GM08714 (cell line): ENCODE measurements around the gene INHBE.
"Not testable (repeated sequence)": the region's sequence is repeated elsewhere in the genome, so short reads cannot be mapped to it uniquely, and the experiment has no call there.

Experiments used
- H3K4me3 ChIP-seq: fragments of 200-500 bp; sonication (Bioruptor generic); 2 replicates; pipeline ENCODE4 v1.5.1; 2014; ENCODE audit warnings: mild to moderate bottlenecking, low read length, inconsistent platforms
- ZNF274 ChIP-seq: IDR thresholded peaks from 2 replicates; pipeline ENCODE4 v1.6.1; 2012; ENCODE audit warnings: mild to moderate bottlenecking, low read depth, low read length

Gene INHBE, protein sequence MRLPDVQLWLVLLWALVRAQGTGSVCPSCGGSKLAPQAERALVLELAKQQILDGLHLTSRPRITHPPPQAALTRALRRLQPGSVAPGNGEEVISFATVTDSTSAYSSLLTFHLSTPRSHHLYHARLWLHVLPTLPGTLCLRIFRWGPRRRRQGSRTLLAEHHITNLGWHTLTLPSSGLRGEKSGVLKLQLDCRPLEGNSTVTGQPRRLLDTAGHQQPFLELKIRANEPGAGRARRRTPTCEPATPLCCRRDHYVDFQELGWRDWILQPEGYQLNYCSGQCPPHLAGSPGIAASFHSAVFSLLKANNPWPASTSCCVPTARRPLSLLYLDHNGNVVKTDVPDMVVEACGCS

DNA sequence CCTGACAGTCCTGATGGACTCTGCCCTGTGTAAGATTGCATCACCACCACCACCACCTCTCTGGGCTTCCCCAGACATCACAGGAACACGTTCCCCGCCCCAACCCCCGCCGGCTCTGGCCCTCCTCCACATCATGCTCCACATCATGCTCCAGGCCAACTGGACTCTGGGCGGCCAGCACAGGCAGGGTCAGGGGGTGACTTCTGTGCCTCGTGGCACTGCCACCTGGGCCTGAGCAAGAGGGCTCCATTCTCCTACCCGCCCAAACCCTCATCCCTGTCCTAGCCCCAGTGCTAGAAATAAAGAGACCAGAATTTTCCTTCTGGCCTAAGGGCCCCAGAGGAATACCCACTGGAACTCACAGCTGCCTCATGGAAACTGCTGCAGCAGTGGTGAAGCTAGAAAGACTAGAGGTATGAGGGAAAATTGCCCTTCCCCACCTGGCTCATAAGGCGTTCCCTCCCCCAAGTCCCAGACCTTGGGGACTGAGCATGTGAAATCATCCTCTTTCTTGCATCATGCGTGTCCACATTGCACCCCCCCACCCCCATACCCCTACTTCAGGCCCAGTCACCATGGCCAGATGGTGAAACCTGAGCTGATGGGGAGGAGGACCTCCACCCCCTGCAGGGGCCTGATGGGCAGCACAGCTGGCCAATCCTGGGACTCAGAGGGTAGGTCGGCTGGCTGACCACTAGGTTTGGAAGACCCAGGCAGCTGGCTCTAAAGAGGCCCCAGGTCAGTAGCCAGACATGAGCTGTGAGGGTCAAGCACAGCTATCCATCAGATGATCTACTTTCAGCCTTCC, at the start of gene INHBE:
Gene INHBE (plus strand): TSS at position 742 of the 808 bp plus-strand sequence. CDS start 230 bp downstream, outside the sequence.
- no peak for TF ChIP-seq ZNF274
- no peak within 1 kb of the TSS for H3K4me3 ChIP-seq

- TF ChIP-seq ZNF274 = no peak
- no peak overlapping the region for H3K4me3 ChIP-seq
These were observed 44.6 kb upstream of the INHBE start for GRCh38 chr12:57410534-57410933.

DNA sequence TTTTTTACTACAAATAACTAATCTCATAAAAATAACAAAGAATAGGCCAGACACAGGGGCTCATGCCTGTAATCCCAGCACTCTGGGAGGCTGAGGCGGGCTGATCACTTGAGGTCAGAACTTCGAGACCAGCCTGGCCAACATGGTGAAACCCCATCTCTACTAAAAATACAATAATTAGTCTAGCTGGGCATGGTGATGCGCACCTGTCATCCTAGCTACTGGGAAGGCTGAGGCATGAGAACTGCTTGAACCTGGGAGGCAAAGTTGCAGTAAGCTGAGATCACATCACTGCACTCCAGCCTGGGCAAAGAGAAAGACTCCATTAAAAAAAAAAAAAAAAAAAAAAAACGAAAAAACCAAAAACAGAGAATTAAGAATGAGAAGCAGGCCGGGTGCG, 40.9 kb upstream of the INHBE start:
- H3K4me3 ChIP-seq = not testable (repeated sequence)

DNA sequence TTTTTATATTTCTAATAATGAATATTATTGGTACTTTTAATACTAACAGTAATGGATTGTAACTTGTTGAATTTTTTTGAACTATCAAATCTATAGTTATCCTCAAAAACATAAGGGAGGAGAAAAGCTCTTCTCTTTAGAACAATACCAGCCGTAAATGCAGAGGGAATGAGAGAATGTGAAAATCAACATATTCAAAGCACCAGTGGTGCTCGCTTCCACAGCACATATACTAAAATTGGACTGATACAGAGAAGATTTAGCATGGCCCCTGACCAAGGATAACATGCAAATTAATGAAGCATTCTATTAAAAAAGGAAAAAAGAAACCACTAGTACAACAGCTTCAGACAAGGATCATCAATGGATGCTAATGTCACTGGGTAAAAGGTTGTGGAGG, 40.0 kb upstream of the INHBE start:
- no peak for TF ChIP-seq ZNF274
- no peak overlapping the region for H3K4me3 ChIP-seq

DNA sequence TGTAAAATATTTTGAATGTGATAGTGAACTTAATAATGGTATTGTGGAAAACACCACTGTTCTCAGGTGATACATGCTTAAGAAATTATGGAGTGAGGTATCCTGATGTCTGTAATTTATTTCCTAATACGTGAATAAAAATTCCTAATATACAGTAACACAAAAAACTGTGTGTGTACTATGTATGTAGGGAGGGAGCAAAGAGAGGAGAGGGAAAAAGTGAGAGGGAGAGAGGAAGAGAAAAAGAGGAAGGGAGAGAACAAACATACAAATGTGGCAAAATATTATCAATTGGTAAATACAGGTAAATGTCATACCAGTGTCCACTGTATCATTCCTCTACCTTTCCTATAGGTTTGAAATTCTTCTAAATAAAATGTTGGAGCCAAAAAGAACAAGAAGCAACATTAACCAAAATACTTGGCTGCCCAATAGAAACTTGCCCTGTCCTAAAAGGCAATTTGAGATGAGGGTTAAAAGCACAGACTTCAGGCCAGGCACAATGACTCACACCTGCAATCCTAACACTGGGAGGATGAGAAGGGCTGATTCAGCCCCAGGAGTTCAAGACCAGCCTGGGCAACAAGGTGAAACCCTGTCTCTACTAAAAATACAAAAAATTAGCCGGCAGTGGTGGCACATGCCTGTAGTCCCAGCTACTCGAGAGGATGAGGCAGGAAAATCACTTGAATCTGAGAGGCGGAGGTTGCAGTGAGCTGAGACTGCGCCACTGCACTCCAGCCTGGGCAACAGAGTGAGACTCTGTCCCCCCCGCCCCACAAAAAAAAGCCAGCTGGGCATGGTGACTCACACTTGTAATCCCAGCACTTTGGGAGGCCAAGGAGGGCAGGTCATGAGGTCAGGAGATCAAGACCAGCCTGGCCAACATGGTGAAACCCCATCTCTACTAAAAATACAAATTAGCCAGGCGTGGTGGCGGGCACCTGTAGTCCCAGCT, 38.8 kb upstream of the INHBE start:
- no peak overlapping the region for H3K4me3 ChIP-seq
- no peak for TF ChIP-seq ZNF274

DNA sequence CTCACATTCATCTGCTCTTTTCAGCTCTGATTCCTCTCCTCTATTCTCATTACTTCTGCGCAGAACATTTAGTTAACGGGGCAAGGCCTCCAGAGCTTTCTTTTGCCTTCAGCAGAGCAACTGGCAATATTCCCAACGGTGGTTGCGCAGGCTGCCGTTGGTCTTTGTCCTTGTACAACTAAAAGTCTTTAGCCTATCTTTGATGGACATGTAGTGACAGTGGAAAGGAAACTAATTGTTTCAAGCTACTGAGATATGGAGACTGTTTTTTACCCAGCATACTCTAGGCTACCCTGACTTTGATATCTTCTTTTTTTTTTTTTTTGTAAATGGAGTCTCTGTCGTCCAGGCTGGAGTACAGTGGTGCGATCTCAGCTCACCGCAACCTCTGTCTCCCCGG, 36.9 kb upstream of the INHBE start:
- no peak for TF ChIP-seq ZNF274
- H3K4me3 ChIP-seq = no peak overlapping the region

DNA sequence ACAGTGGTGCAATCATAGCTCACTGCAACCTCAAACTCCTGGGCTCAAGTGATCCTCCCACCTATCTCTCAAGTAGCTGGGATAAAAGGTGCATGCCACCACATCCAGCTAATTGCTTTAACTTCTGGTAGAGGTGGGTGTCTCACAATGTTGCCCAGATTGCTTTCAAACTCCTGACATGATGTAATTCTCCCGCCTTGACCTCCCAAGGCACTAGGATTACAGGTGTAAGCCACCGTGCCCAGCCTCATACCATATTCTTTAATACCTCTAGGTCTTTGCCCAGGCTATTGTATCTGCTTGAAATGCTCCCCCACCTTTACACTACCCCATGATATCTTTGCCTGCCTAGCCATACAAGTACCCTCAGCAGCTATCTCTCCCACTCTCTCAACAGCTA, 35.6 kb upstream of the INHBE start:
- H3K4me3 ChIP-seq = no peak overlapping the region
- TF ChIP-seq ZNF274 = no peak

GRCh38 chr12:57420482-57420881, 34.6 kb upstream of the INHBE start:
- no peak overlapping the region for H3K4me3 ChIP-seq

DNA sequence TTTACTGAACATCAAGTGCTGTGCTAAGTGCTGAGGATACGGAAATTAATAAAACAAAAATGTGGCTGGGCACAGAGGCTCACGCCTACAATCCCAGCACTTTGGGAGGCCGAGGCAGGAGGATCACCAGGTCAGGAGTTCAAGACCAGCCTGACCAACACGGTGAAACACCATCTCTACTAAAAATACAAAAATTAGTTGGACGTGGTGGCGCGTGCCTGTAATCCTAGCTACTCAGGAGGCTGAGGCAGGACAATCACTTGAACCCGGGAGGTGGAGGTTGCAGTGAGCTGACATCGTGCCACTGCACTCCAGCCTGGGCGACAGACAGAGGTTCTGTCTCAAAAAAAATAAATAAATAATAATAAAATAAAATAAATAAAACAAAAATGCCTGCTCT, 28.2 kb upstream of the INHBE start:
- not testable (repeated sequence) for H3K4me3 ChIP-seq

More at GRCh38 chr12:57420482-57420881, 34.6 kb upstream of the INHBE start:
- TF ChIP-seq ZNF274 = no peak

GRCh38 chr12:57428965-57429364, 26.1 kb upstream of the INHBE start:
- peak overlapping the region; percentile 96; the same call in 1 of the 2 replicates for H3K4me3 ChIP-seq
- no peak for TF ChIP-seq ZNF274

GRCh38 chr12:57429473-57430111, 25.5 kb upstream of the INHBE start:
- no peak for TF ChIP-seq ZNF274
- H3K4me3 ChIP-seq = peak overlapping the region; percentile 96

DNA sequence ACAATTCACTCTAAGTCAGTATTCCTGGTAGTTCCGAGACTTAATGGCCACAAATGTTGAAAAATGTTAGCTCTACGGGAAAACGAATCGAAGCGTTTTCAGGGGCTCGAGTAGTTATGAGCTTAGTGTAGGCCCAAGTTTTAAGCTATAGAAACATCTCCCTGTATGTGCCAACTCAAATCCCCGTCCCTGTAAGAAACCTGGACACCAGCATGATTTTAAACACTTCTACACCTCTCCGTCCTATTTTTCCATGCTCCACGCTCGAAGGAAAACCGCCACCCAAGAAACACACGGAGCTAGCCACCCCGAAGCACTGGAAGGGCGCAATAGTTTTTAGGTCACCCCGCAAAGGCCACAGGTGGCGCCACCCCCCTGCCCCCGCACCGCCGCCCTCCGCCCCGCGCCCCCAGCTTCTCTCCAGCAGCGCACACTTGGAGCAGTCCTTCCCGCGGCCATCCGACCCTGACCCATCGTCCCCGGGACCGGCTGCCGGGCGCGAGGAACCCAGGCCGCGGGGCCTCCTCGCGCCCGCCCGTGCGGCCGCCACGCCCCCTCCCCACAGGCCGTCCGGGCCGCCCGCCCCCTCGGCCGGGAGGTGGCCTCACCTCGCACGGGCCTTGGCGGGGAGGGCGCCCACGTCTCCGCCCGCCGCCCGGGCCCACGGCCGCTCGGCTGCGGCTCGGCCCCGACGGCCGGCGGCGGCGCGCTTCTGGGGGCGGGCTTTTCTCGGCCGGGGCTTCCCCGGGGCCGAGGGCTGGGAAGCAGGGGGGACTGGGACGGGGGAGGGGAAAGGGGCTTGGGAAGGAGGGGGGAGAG, 24.8 kb upstream of the INHBE start:
- TF ChIP-seq ZNF274 = no peak
- H3K4me3 ChIP-seq = peak overlapping the region; percentile 96
